Ovary (tissue), 3 donors: Measurements from ENCODE around the gene NELL2.

Experiments
- EP300 ChIP-seq: sonication (generic); formaldehyde crosslinking; IDR thresholded peaks from one replicate; pipeline ENCODE4 v1.6.1; 2017; ENCODE audit warnings: antibody characterized with exemption
- POLR2A ChIP-seq: fragments of 450-650 bp; IDR thresholded peaks from one replicate; pipeline ENCODE4 v1.6.1; 2017; ENCODE audit warnings: antibody characterized with exemption, mild to moderate bottlenecking, moderate library complexity
- TF ChIP-seq, protein P1 (sequence below), 3 donors: fragments of 450-650 bp in 2 of 3; fragments of 200-600 bp in 1 of 3; IDR thresholded peaks; one replicate each; pipeline versions ENCODE4 v1.5.1 to v1.8.0; 2016 to 2022; ENCODE audit warnings: antibody characterized with exemption in 3 of 3, mild to moderate bottlenecking in 1 of 3
- donor health status: DM: no; HTN: no; CAD: no.

DNA sequence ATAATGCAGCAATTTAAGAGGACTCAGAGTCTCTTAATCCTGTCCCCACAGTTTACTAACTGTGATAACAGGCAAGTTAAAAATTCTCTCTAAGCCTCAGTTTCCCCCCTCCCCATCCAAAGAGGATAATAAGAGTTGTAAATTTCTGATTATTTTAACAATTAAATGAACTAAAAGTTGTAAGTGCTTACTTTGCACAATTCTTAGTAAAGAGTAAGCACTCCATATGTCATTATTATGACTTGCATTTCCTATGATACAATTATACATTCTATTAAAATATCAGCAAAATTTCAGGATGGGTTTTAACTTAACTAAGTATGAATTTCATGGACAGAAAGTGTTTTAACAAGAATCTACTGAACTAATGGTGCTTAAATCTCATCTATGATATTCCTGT is 80.1 kb downstream of the NELL2 start:
- TF ChIP-seq, protein P1, sequence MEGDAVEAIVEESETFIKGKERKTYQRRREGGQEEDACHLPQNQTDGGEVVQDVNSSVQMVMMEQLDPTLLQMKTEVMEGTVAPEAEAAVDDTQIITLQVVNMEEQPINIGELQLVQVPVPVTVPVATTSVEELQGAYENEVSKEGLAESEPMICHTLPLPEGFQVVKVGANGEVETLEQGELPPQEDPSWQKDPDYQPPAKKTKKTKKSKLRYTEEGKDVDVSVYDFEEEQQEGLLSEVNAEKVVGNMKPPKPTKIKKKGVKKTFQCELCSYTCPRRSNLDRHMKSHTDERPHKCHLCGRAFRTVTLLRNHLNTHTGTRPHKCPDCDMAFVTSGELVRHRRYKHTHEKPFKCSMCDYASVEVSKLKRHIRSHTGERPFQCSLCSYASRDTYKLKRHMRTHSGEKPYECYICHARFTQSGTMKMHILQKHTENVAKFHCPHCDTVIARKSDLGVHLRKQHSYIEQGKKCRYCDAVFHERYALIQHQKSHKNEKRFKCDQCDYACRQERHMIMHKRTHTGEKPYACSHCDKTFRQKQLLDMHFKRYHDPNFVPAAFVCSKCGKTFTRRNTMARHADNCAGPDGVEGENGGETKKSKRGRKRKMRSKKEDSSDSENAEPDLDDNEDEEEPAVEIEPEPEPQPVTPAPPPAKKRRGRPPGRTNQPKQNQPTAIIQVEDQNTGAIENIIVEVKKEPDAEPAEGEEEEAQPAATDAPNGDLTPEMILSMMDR (IDR thresholded peaks at IDR 0.05): no peak
- no peak for TF ChIP-seq POLR2A
- no peak for TF ChIP-seq EP300
